Measurements from ENCODE around the gene LRRC73.
"Not testable (repeated sequence)": the region's sequence is repeated elsewhere in the genome, so short reads cannot be mapped to it uniquely, and the experiment has no call there.

LRRC73 gene

GRCh38 chr6:43509984-43510826 lies at the start of gene LRRC73:
Gene LRRC73 (minus strand): TSS chr6:43510346. CDS start chr6:43509785, 561 bp downstream.
- Histone ChIP-seq H3K27ac (no peak within 1 kb of the TSS), H3K9me3 (ENCODE audit: low read depth, low read length) (no peaks in the 10 kb centered on the region), H3K36me3 (ENCODE audit: insufficient read depth, low read length) (peaks cover 30% of the 10 kb centered on the region), H3K9ac (ENCODE audit: insufficient read length) (no peak within 1 kb of the TSS), H3K4me3 (peak within 1 kb of the TSS; percentile 82)
- no peak for DNase-seq (ENCODE audit: low read depth, low spot score)
- TF ChIP-seq FOXP2 (optimal IDR thresholded peaks at IDR 0.05; ENCODE audit: control extremely low read depth, extremely low read length, insufficient read depth) (no peak), EZH2 (IDR thresholded peaks at IDR 0.05) (no peak), POLR2AphosphoS5 (IDR thresholded peaks at IDR 0.05; ENCODE audit: borderline replicate concordance, low read depth, low read length) (no peak)

GRCh38 chr6:43559328-43559727 lies 49.2 kb upstream of the LRRC73 start:
- no peak overlapping the region for H3K27ac ChIP-seq
- no peak overlapping the region for H3K9ac ChIP-seq (ENCODE audit: insufficient read length)
- DNase-seq (ENCODE audit: low read depth, low spot score): no peak
- no peak overlapping the region for H3K4me3 ChIP-seq
- H3K9me3 ChIP-seq (ENCODE audit: low read depth, low read length): no peaks in the 10 kb centered on the region
- peaks cover 95% of the 10 kb centered on the region for H3K36me3 ChIP-seq (ENCODE audit: insufficient read depth, low read length)
- TF ChIP-seq EZH2 (IDR thresholded peaks at IDR 0.05) (no peak), POLR2AphosphoS5 (IDR thresholded peaks at IDR 0.05; ENCODE audit: borderline replicate concordance, low read depth, low read length) (no peak), FOXP2 (optimal IDR thresholded peaks at IDR 0.05; ENCODE audit: control extremely low read depth, extremely low read length, insufficient read depth) (no peak)

- not testable (repeated sequence) for H3K9ac ChIP-seq (ENCODE audit: insufficient read length); H3K27ac ChIP-seq; H3K9me3 ChIP-seq (ENCODE audit: low read depth, low read length); H3K4me3 ChIP-seq; DNase-seq (ENCODE audit: low read depth, low spot score)
- H3K36me3 ChIP-seq (ENCODE audit: insufficient read depth, low read length): peaks cover 94% of the 10 kb centered on the region
Measured at GRCh38 chr6:43557620-43558019, 47.5 kb upstream of the LRRC73 start.

- H3K36me3 ChIP-seq (ENCODE audit: insufficient read depth, low read length): peaks cover 85% of the 10 kb centered on the region
- H3K4me3 ChIP-seq: no peak overlapping the region
Measured at GRCh38 chr6:43547222-43547621, 37.1 kb upstream of the LRRC73 start.

GRCh38 chr6:43544461-43544860 lies 34.3 kb upstream of the LRRC73 start:
- H3K4me3 ChIP-seq: no peak overlapping the region
- peaks cover 79% of the 10 kb centered on the region for H3K36me3 ChIP-seq (ENCODE audit: insufficient read depth, low read length)
- H3K9ac ChIP-seq (ENCODE audit: insufficient read length): no peak overlapping the region
- DNase-seq (ENCODE audit: low read depth, low spot score): no peak
- H3K9me3 ChIP-seq (ENCODE audit: low read depth, low read length): no peaks in the 10 kb centered on the region
- H3K27ac ChIP-seq: no peak overlapping the region
- TF ChIP-seq POLR2AphosphoS5 (IDR thresholded peaks at IDR 0.05; ENCODE audit: borderline replicate concordance, low read depth, low read length) (no peak), FOXP2 (optimal IDR thresholded peaks at IDR 0.05; ENCODE audit: control extremely low read depth, extremely low read length, insufficient read depth) (no peak), EZH2 (IDR thresholded peaks at IDR 0.05) (no peak)

More at GRCh38 chr6:43547222-43547621, 37.1 kb upstream of the LRRC73 start:
- Histone ChIP-seq H3K9ac (ENCODE audit: insufficient read length) (no peak overlapping the region), H3K9me3 (ENCODE audit: low read depth, low read length) (no peaks in the 10 kb centered on the region), H3K27ac (no peak overlapping the region)
- DNase-seq (ENCODE audit: low read depth, low spot score): no peak
- TF ChIP-seq POLR2AphosphoS5 (IDR thresholded peaks at IDR 0.05; ENCODE audit: borderline replicate concordance, low read depth, low read length) (no peak), EZH2 (IDR thresholded peaks at IDR 0.05) (no peak), FOXP2 (optimal IDR thresholded peaks at IDR 0.05; ENCODE audit: control extremely low read depth, extremely low read length, insufficient read depth) (no peak)

GRCh38 chr6:43541774-43542471 lies 31.8 kb upstream of the LRRC73 start:
- Histone ChIP-seq H3K27ac (no peak overlapping the region), H3K9ac (ENCODE audit: insufficient read length) (no peak overlapping the region), H3K4me3 (no peak overlapping the region), H3K9me3 (ENCODE audit: low read depth, low read length) (no peaks in the 10 kb centered on the region), H3K36me3 (ENCODE audit: insufficient read depth, low read length) (peaks cover 77% of the 10 kb centered on the region)
- TF ChIP-seq EZH2 (IDR thresholded peaks at IDR 0.05): no peak
- TF ChIP-seq POLR2AphosphoS5 (IDR thresholded peaks at IDR 0.05; ENCODE audit: borderline replicate concordance, low read depth, low read length): no peak
- no peak for TF ChIP-seq FOXP2 (optimal IDR thresholded peaks at IDR 0.05; ENCODE audit: control extremely low read depth, extremely low read length, insufficient read depth)
- no peak for DNase-seq (ENCODE audit: low read depth, low spot score)

GRCh38 chr6:43540507-43540906 lies 30.4 kb upstream of the LRRC73 start:
- H3K36me3 ChIP-seq (ENCODE audit: insufficient read depth, low read length): peaks cover 69% of the 10 kb centered on the region
- no peak for DNase-seq (ENCODE audit: low read depth, low spot score)
- no peak for TF ChIP-seq POLR2AphosphoS5 (IDR thresholded peaks at IDR 0.05; ENCODE audit: borderline replicate concordance, low read depth, low read length)
- no peak for TF ChIP-seq EZH2 (IDR thresholded peaks at IDR 0.05)
- no peak for TF ChIP-seq FOXP2 (optimal IDR thresholded peaks at IDR 0.05; ENCODE audit: control extremely low read depth, extremely low read length, insufficient read depth)

GRCh38 chr6:43539409-43539808 lies 29.3 kb upstream of the LRRC73 start:
- not testable (repeated sequence) for H3K27ac ChIP-seq
- peaks cover 63% of the 10 kb centered on the region for H3K36me3 ChIP-seq (ENCODE audit: insufficient read depth, low read length)

More at GRCh38 chr6:43540507-43540906, 30.4 kb upstream of the LRRC73 start:
- Histone ChIP-seq H3K27ac (no peak overlapping the region), H3K9ac (ENCODE audit: insufficient read length) (no peak overlapping the region), H3K4me3 (no peak overlapping the region), H3K9me3 (ENCODE audit: low read depth, low read length) (no peaks in the 10 kb centered on the region)

GRCh38 chr6:43538986-43539385 lies 28.8 kb upstream of the LRRC73 start:
- H3K27ac ChIP-seq, H3K4me3 ChIP-seq: not testable (repeated sequence)
- H3K36me3 ChIP-seq (ENCODE audit: insufficient read depth, low read length): peaks cover 66% of the 10 kb centered on the region

More at GRCh38 chr6:43539409-43539808, 29.3 kb upstream of the LRRC73 start:
- not testable (repeated sequence) for DNase-seq (ENCODE audit: low read depth, low spot score); H3K9me3 ChIP-seq (ENCODE audit: low read depth, low read length); H3K4me3 ChIP-seq; H3K9ac ChIP-seq (ENCODE audit: insufficient read length)

More at GRCh38 chr6:43538986-43539385, 28.8 kb upstream of the LRRC73 start:
- DNase-seq (ENCODE audit: low read depth, low spot score); H3K9ac ChIP-seq (ENCODE audit: insufficient read length); H3K9me3 ChIP-seq (ENCODE audit: low read depth, low read length): not testable (repeated sequence)
